Measurements from ENCODE around the gene RFC1.
A peak's percentile ranks its signal among the peaks of the same experiment; 100 is the strongest.
"Not testable (repeated sequence)": the region's sequence is repeated elsewhere in the genome, so short reads cannot be mapped to it uniquely, and the experiment has no call there.

Gene RFC1

GRCh38 chr4:39365830-39366771, at the start of gene RFC1:
Gene RFC1 (minus strand): TSS chr4:39366362. CDS start chr4:39366241, 121 bp downstream.
- peak; percentile 31 for DNase-seq

GRCh38 chr4:39415678-39416283, 49.6 kb upstream of the RFC1 start:
- no peak for DNase-seq

GRCh38 chr4:39411561-39411960, 45.4 kb upstream of the RFC1 start:
- not testable (repeated sequence) for DNase-seq

- no peak for DNase-seq
Measured at GRCh38 chr4:39410415-39410814, 44.3 kb upstream of the RFC1 start.

- no peak for DNase-seq
Measured at GRCh38 chr4:39407584-39407885, 41.4 kb upstream of the RFC1 start.

GRCh38 chr4:39406763-39407583, 40.8 kb upstream of the RFC1 start, which contains the start of gene KLB:
Gene KLB (plus strand): TSS chr4:39406930. CDS start chr4:39406950, 20 bp downstream.
- DNase-seq = no peak

- not testable (repeated sequence) for DNase-seq
Measured at GRCh38 chr4:39401640-39402039, 35.5 kb upstream of the RFC1 start.

GRCh38 chr4:39394706-39395105, 28.5 kb upstream of the RFC1 start:
- no peak for DNase-seq

GRCh38 chr4:39390603-39391002, 24.4 kb upstream of the RFC1 start:
- no peak for DNase-seq

- no peak for DNase-seq
Measured at GRCh38 chr4:39384563-39384962, 18.4 kb upstream of the RFC1 start.

GRCh38 chr4:39383690-39384089, 17.5 kb upstream of the RFC1 start:
- no peak for DNase-seq

- no peak for DNase-seq
Measured at GRCh38 chr4:39375478-39375877, 9.3 kb upstream of the RFC1 start.

GRCh38 chr4:39371209-39371608, 5.0 kb upstream of the RFC1 start:
- not testable (repeated sequence) for DNase-seq

- no peak for DNase-seq
Measured at GRCh38 chr4:39369301-39369700, 3.1 kb upstream of the RFC1 start.

- no peak for DNase-seq
Measured at GRCh38 chr4:39367166-39367565, 1.0 kb upstream of the RFC1 start.

- no peak for DNase-seq
Measured at GRCh38 chr4:39365360-39365759, 802 bp downstream of the RFC1 start.

- DNase-seq = no peak
Measured at GRCh38 chr4:39363773-39364393, 2.3 kb downstream of the RFC1 start.

- no peak for DNase-seq
Measured at GRCh38 chr4:39362827-39363226, 3.3 kb downstream of the RFC1 start.

- DNase-seq = not testable (repeated sequence)
Measured at GRCh38 chr4:39360611-39361010, 5.6 kb downstream of the RFC1 start.

GRCh38 chr4:39357002-39357401, 9.2 kb downstream of the RFC1 start:
- no peak for DNase-seq

- no peak for DNase-seq
Measured at GRCh38 chr4:39354254-39354552, 12.0 kb downstream of the RFC1 start.

- no peak for DNase-seq
Measured at GRCh38 chr4:39353478-39354253, 12.5 kb downstream of the RFC1 start.

GRCh38 chr4:39353149-39353477, 13.0 kb downstream of the RFC1 start:
- not testable (repeated sequence) for DNase-seq
